ENCODE measurements around the gene CT45A8. TPM values are rescaled to one million over a fixed set of nuclear protein-coding genes. Genes with fewer than 3 reads are reported as not detected.
A peak's percentile ranks its signal among the peaks of the same experiment; 100 is the strongest.
"Not testable (repeated sequence)": the region's sequence is repeated elsewhere in the genome, so short reads cannot be mapped to it uniquely, and the experiment has no call there.

Gene CT45A8, protein sequence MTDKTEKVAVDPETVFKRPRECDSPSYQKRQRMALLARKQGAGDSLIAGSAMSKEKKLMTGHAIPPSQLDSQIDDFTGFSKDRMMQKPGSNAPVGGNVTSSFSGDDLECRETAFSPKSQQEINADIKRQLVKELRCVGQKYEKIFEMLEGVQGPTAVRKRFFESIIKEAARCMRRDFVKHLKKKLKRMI
- not detected for total RNA-seq

GRCh38 chrX:135854438-135854837 lies at the start of gene CT45A8:
Gene CT45A8 (minus strand): TSS chrX:135854538. CDS start chrX:135850783, 3,755 bp downstream.
- H3K36me3 Mint-ChIP-seq; H3K4me3 Mint-ChIP-seq; H3K27ac Mint-ChIP-seq; DNase-seq; ATAC-seq; H3K4me1 Mint-ChIP-seq; H3K27me3 Mint-ChIP-seq; CTCF ChIA-PET; H3K9me3 Mint-ChIP-seq (ENCODE audit: low read depth): not testable (repeated sequence)

DNA sequence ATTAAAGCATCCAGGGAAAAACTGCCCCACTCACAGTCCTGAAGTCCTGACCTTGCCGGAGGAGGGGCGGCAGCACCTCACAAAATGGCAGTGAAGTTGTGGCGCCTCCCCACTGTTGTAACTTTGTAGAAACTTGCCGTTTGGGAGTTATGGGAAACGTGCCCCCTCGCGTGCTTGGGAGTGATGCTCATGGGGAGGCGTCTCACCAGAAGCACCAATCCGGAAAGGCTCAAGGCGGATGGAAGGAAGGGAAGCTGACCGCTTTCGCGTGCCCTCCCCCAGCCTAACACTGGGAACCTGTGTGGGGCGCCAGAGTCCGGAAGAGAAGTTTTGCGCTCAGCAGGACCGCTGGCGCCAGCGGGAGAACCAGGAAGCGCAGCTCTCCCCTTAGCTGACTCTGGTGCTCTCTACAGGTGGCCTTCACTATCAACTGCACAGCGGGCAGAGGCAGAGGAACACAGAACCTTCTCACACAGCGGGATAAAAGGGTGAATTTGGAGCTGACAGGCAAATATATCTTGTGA lies 39.0 kb upstream of the CT45A8 start, which contains the start of the genes CT45A10 and SAGE1:
Gene CT45A10 (minus strand): TSS at position 151 of the 524 bp plus-strand sequence. CDS start 8,100 bp downstream, outside the sequence.
Gene SAGE1 (plus strand): TSS at position 423 of the 524 bp plus-strand sequence. CDS start 2,527 bp downstream, outside the sequence.
- CTCF ChIA-PET = no interaction called here
- H3K27me3 Mint-ChIP-seq = no peaks in the 10 kb centered on the region
- H3K36me3 Mint-ChIP-seq = no peaks in the 10 kb centered on the region
- H3K4me3 Mint-ChIP-seq = no peak within 1 kb of the TSS
- ATAC-seq (no peak), DNase-seq (no peak)
- no peaks in the 10 kb centered on the region for H3K9me3 Mint-ChIP-seq (ENCODE audit: low read depth)
- no peaks in the 10 kb centered on the region for H3K4me1 Mint-ChIP-seq
- H3K27ac Mint-ChIP-seq = no peak within 1 kb of the TSS

DNA sequence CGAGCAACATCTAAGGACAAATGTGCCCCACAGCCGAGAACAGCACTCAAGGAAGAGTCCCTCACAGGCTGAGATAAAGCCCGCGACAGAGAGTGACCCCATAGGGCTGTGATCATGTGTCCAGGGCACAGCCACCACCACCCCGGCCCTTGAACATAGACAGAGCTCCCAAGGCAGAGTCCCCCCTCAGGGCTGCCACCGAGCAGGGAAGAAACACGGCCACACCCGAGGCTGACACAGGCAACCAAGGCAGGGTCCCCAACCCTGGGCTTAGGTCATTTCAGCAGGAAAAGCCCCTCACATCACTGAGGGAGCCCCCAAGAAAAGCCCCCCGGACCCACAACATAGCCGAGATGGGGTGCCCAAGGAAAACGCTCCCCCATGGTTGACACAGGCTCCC lies 38.4 kb upstream of the CT45A8 start:
- DNase-seq = no peak
- Mint-ChIP-seq H3K4me3 (no peak overlapping the region), H3K27me3 (no peaks in the 10 kb centered on the region), H3K27ac (no peak overlapping the region), H3K36me3 (no peaks in the 10 kb centered on the region), H3K4me1 (no peaks in the 10 kb centered on the region), H3K9me3 (ENCODE audit: low read depth) (no peaks in the 10 kb centered on the region)
- no peak for ATAC-seq
- CTCF ChIA-PET = no interaction called here

DNA sequence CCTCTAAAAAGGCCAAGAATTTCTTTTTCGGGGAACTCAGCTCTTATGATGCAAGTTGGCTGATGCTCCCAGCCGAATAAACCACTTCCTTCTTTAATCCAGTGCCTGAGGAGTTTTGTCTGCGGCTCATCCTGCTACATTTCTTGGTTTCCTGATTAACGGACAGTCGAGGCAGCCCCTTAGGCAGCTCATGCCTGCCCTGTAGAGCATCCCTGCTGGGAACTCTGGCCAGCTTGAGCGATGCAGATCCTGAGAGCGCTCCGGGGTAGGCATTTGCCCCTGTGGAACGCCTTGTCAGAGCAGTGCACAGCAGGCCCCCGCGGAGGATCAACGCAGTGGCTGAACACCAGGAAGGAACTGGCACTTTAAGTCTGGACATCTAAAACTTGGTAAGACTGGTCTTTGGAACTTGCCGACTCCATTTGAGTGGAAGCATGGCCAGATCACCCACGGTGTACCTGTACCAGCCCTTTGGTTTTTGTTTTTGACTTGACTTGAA lies 35.8 kb upstream of the CT45A8 start:
- Mint-ChIP-seq H3K4me1 (no peaks in the 10 kb centered on the region), H3K27ac (no peak overlapping the region), H3K36me3 (no peaks in the 10 kb centered on the region), H3K9me3 (ENCODE audit: low read depth) (no peaks in the 10 kb centered on the region), H3K27me3 (no peaks in the 10 kb centered on the region), H3K4me3 (no peak overlapping the region)
- ATAC-seq = no peak
- DNase-seq = no peak
- CTCF ChIA-PET = interaction anchor here (1.3 kb wide), 1 partner anchor 42 kb away, joined by 3 read pairs; no protein-coding TSS in a partner anchor

- H3K27ac Mint-ChIP-seq; H3K27me3 Mint-ChIP-seq; H3K4me3 Mint-ChIP-seq; H3K36me3 Mint-ChIP-seq; H3K9me3 Mint-ChIP-seq (ENCODE audit: low read depth); CTCF ChIA-PET; H3K4me1 Mint-ChIP-seq; ATAC-seq: not testable (repeated sequence)
- peak; percentile 52 for DNase-seq
Measured at GRCh38 chrX:135888976-135889375, 34.6 kb upstream of the CT45A8 start.

- H3K4me1 Mint-ChIP-seq; H3K36me3 Mint-ChIP-seq; ATAC-seq; H3K27ac Mint-ChIP-seq; DNase-seq; CTCF ChIA-PET; H3K27me3 Mint-ChIP-seq; H3K4me3 Mint-ChIP-seq; H3K9me3 Mint-ChIP-seq (ENCODE audit: low read depth): not testable (repeated sequence)
Measured at GRCh38 chrX:135888230-135888629, 33.9 kb upstream of the CT45A8 start.

DNA sequence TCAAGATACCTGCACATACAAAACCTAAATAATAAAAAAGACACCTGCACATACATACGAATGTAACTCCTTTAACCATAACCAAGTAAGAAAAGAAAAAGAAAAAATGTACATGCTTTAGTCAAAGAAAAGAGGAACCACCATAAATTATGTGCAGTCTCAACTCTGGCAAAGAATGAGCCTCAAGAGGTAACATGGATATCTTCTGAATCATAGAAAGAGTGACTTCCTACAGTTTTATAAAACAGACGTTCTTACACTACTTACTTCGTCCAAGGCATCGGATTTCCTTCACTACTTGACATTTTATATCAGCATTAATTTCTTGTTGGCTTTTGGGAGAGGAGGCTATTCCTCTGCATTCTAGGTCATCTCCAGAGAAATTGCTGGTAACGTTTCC lies 28.4 kb upstream of the CT45A8 start:
- CTCF ChIA-PET; H3K4me3 Mint-ChIP-seq; ATAC-seq; H3K27me3 Mint-ChIP-seq; H3K9me3 Mint-ChIP-seq (ENCODE audit: low read depth); DNase-seq; H3K36me3 Mint-ChIP-seq; H3K27ac Mint-ChIP-seq; H3K4me1 Mint-ChIP-seq: not testable (repeated sequence)

DNA sequence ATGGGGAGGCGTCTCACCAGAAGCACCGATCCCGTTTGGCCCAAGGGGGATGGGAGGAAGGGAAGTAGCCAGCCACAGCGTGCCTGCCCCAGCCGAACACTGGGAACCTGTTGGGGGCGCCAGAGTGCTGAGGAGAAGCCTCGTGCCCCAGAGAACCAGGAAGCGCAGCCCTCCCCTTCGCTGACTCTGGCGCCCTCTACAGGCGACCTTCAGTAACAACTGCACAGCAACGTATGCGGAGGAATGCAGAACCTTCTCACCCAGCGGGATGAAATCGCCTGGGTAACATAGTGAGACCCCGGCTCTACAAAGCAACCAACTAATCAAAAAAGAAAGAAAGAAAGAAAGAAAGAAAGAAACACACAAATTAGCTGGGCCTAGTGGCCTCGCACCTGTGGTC lies 17.4 kb upstream of the CT45A8 start, which contains the start of gene CT45A9:
Gene CT45A9 (minus strand): TSS at position 101 of the 400 bp plus-strand sequence. CDS start 3,751 bp downstream, outside the sequence.
- H3K27me3 Mint-ChIP-seq; DNase-seq; ATAC-seq; H3K4me1 Mint-ChIP-seq; H3K9me3 Mint-ChIP-seq (ENCODE audit: low read depth); CTCF ChIA-PET; H3K4me3 Mint-ChIP-seq; H3K36me3 Mint-ChIP-seq; H3K27ac Mint-ChIP-seq: not testable (repeated sequence)

DNA sequence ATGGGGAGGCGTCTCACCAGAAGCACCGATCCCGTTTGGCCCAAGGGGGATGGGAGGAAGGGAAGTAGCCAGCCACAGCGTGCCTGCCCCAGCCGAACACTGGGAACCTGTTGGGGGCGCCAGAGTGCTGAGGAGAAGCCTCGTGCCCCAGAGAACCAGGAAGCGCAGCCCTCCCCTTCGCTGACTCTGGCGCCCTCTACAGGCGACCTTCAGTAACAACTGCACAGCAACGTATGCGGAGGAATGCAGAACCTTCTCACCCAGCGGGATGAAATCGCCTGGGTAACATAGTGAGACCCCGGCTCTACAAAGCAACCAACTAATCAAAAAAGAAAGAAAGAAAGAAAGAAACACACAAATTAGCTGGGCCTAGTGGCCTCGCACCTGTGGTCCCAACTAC lies 17.2 kb downstream of the CT45A8 start, which contains the start of gene CT45A7:
Gene CT45A7 (minus strand): TSS at position 101 of the 400 bp plus-strand sequence. CDS start 3,747 bp downstream, outside the sequence.
- DNase-seq; CTCF ChIA-PET; H3K9me3 Mint-ChIP-seq (ENCODE audit: low read depth); H3K27ac Mint-ChIP-seq; ATAC-seq; H3K4me3 Mint-ChIP-seq; H3K27me3 Mint-ChIP-seq; H3K36me3 Mint-ChIP-seq; H3K4me1 Mint-ChIP-seq: not testable (repeated sequence)

GRCh38 chrX:135819912-135820311 lies 34.4 kb downstream of the CT45A8 start, which contains the start of gene CT45A2:
Gene CT45A2 (minus strand): TSS chrX:135820012. CDS start chrX:135816265, 3,747 bp downstream.
- H3K4me3 Mint-ChIP-seq; CTCF ChIA-PET; ATAC-seq; H3K27ac Mint-ChIP-seq; H3K9me3 Mint-ChIP-seq (ENCODE audit: low read depth); H3K4me1 Mint-ChIP-seq; DNase-seq; H3K27me3 Mint-ChIP-seq; H3K36me3 Mint-ChIP-seq: not testable (repeated sequence)

DNA sequence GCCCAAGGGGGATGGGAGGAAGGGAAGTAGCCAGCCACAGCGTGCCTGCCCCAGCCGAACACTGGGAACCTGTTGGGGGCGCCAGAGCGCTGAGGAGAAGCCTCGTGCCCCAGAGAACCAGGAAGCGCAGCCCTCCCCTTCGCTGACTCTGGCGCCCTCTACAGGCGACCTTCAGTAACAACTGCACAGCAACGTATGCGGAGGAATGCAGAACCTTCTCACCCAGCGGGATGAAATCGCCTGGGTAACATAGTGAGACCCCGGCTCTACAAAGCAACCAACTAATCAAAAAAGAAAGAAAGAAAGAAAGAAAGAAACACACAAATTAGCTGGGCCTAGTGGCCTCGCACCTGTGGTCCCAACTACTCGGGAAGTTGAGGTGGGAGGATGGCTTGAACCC lies 51.7 kb downstream of the CT45A8 start, which contains the start of gene CT45A6:
Gene CT45A6 (minus strand): TSS at position 101 of the 400 bp plus-strand sequence. CDS start 3,794 bp downstream, outside the sequence.
- H3K9me3 Mint-ChIP-seq (ENCODE audit: low read depth); H3K27ac Mint-ChIP-seq; H3K27me3 Mint-ChIP-seq; DNase-seq; H3K4me1 Mint-ChIP-seq; CTCF ChIA-PET; H3K36me3 Mint-ChIP-seq; H3K4me3 Mint-ChIP-seq; ATAC-seq: not testable (repeated sequence)
